Stomach (tissue), 19 donors: ENCODE data around the gene SMR3B. TPM values are rescaled to one million over a fixed set of nuclear protein-coding genes. Genes with fewer than 3 reads are reported as not detected.

Experiments
- DNase-seq, 2 donors: peaks; one replicate each; pipeline versions ENCODE4 v3.0.0 to v3.0.0-alpha.2; 2013 to 2019
- H3K27ac ChIP-seq, 5 donors: fragments of 200-600 bp in 4 of 5; sonication (generic) in 4 of 5; one replicate each; pipeline ENCODE4 v1.5.1; 2013 to 2019; ENCODE audit warnings: mild to moderate bottlenecking in 1 of 5, moderate library complexity in 1 of 5
- H3K27me3 ChIP-seq, 3 donors: fragments of 200-600 bp; sonication (generic); one replicate each; pipeline ENCODE4 v1.5.1; 2017 to 2019; ENCODE audit warnings: mixed run types in 1 of 3
- H3K36me3 ChIP-seq, 4 donors: fragments of 200-600 bp; sonication (generic); 1 replicate in 3 of 4; 2 replicates in 1 of 4; pipeline ENCODE4 v1.5.1; 2016 to 2019
- H3K4me1 ChIP-seq, 4 donors: fragments of 200-600 bp; sonication (generic); one replicate each; pipeline ENCODE4 v1.5.1; 2016 to 2019
- H3K4me3 ChIP-seq, 4 donors: fragments of 200-600 bp; sonication (generic) in 3 of 4; one replicate each; pipeline ENCODE4 v1.5.1; 2016 to 2019; ENCODE audit warnings: mild to moderate bottlenecking in 1 of 4
- H3K9me3 ChIP-seq, 4 donors: fragments of 200-600 bp; sonication (generic); one replicate each; pipeline ENCODE4 v1.5.1; 2016 to 2019
- CTCF ChIP-seq, 7 experiments: fragments of 450-650 bp in 4 of 7; fragments of 200-600 bp in 3 of 7; sonication (generic) in 3 of 7; IDR thresholded peaks; one replicate each; pipeline ENCODE4 v1.5.1; 2016 to 2019; ENCODE audit warnings: antibody characterized with exemption in 7 of 7, control low read depth in 2 of 7, mild to moderate bottlenecking in 1 of 7
- EP300 ChIP-seq: sonication (generic); formaldehyde crosslinking; IDR thresholded peaks from one replicate; pipeline ENCODE4 v1.6.1; 2017; ENCODE audit warnings: antibody characterized with exemption
- POLR2A ChIP-seq, 4 donors: fragments of 450-650 bp; IDR thresholded peaks; one replicate each; pipeline ENCODE4 v1.6.1; 2016; ENCODE audit warnings: antibody characterized with exemption in 4 of 4, control low read depth in 2 of 4, mild to moderate bottlenecking in 1 of 4, moderate library complexity in 1 of 4
- POLR2AphosphoS5 ChIP-seq, 3 donors: sonication (generic); formaldehyde crosslinking; IDR thresholded peaks; one replicate each; pipeline ENCODE4 v1.6.1; 2016; ENCODE audit warnings: antibody characterized with exemption in 3 of 3
- WGBS, 5 donors: extraction: QIAGEN DNeasy Blood & Tissue Kit in 3 of 5; methylation state at CpG; one replicate each; pipeline versions ENCODE4 v1.1.5 to v1.1.7; 2013 to 2018; 5-methylcytosine and 5-hydroxymethylcytosine counted together
- intact Hi-C: fragments of 100-400 bp; cut with DNase I; formaldehyde crosslinking; loops from one replicate; pipeline ENCODE4 v1.15.1; 2023; ENCODE audit warnings: low total_unique reads
- long read RNA-seq, 10 donors: transcript quantifications; one replicate each; lab custom pipeline, GENCODE V29; 2026
- polyA plus RNA-seq, 3 donors: library from polyadenylated mRNA; stranded (reverse); fragments of 200-250 nt; gene quantifications; one replicate each; pipeline ENCODE4 v1.2.3, GENCODE V29; 2013
- total RNA-seq, 5 donors: library from RNA; depleted of rRNA; stranded (reverse); fragments of >200 nt; gene quantifications; one replicate each; pipeline versions ENCODE4 v1.1.0 to v1.2.3, GENCODE V29; 2014 to 2016
- donor health status: healthy with polysubstance abuse.
- donor health status: Bipolar disorder and iron deficiency.
- donor health status: healthy.

SMR3B gene
- total RNA-seq (not detected), polyA plus RNA-seq (not detected)
- long read RNA-seq, donor 1, result 0 reads
- long read RNA-seq, donor 2, result 0 reads
- long read RNA-seq, donor 3, result 0 reads
- long read RNA-seq, donor 4, result 0 reads
- long read RNA-seq, donor 5, result 0 reads
- long read RNA-seq, donor 6, result 0 reads
- long read RNA-seq, donor 7, result 0 reads
- long read RNA-seq, donor 8, result 0 reads
- long read RNA-seq, donor 9, result 0 reads
- long read RNA-seq, donor 10, result 0 reads

GRCh38 chr4:70382691-70383181, at the start of gene SMR3B:
Gene SMR3B (plus strand): TSS chr4:70383131. CDS start chr4:70384511, 1,380 bp downstream.
- no peak for TF ChIP-seq POLR2A (IDR thresholded peaks at IDR 0.05)
- TF ChIP-seq CTCF (IDR thresholded peaks at IDR 0.05), result no peak
- TF ChIP-seq EP300, result no peak
- TF ChIP-seq POLR2AphosphoS5 (IDR thresholded peaks at IDR 0.05), result no peak
- H3K4me3 ChIP-seq, result no peak within 1 kb of the TSS
- intact Hi-C loops, result no loop called here
- DNase-seq, result no peak
- WGBS, 5 donors, result 72 to 80% (median 76%) methylated on average over 5 of the region's 5 CpGs
- H3K4me1 ChIP-seq, result no peaks in the 10 kb centered on the region
- H3K9me3 ChIP-seq, result no peaks in the 10 kb centered on the region
- H3K27ac ChIP-seq, result no peak within 1 kb of the TSS
- H3K27me3 ChIP-seq, result no peaks in the 10 kb centered on the region
- no peaks in the 10 kb centered on the region for H3K36me3 ChIP-seq

- H3K9me3 ChIP-seq, result no peaks in the 10 kb centered on the region
- DNase-seq, result no peak
- no peaks in the 10 kb centered on the region for H3K4me1 ChIP-seq
- H3K27me3 ChIP-seq, result no peaks in the 10 kb centered on the region
- 94 to 96% (median 95%) methylated on average over 3 of the region's 3 CpGs for WGBS, 5 donors
- no peak within 1 kb of the TSS for H3K27ac ChIP-seq
- TF ChIP-seq POLR2AphosphoS5 (IDR thresholded peaks at IDR 0.05) (no peak), CTCF (IDR thresholded peaks at IDR 0.05) (no peak), POLR2A (IDR thresholded peaks at IDR 0.05) (no peak), EP300 (no peak)
- H3K36me3 ChIP-seq, result no peaks in the 10 kb centered on the region
- H3K4me3 ChIP-seq, result no peak within 1 kb of the TSS
- intact Hi-C loops, result no loop called here
These were observed 48.2 kb upstream of the SMR3B start, which contains the start of gene CABS1 for GRCh38 chr4:70334681-70335080. Gene CABS1 (plus strand): TSS chr4:70334981. CDS start chr4:70335040, 59 bp downstream.

- Histone ChIP-seq H3K9me3 (no peaks in the 10 kb centered on the region), H3K27me3 (no peaks in the 10 kb centered on the region), H3K27ac (no peak overlapping the region), H3K36me3 (no peaks in the 10 kb centered on the region), H3K4me1 (no peaks in the 10 kb centered on the region), H3K4me3 (no peak overlapping the region)
- intact Hi-C loops, result no loop called here
- TF ChIP-seq EP300 (no peak), CTCF (IDR thresholded peaks at IDR 0.05) (no peak), POLR2AphosphoS5 (IDR thresholded peaks at IDR 0.05) (no peak), POLR2A (IDR thresholded peaks at IDR 0.05) (no peak)
- DNase-seq, result no peak
- 85 to 93% (median 88%) methylated on average over 5 of the region's 5 CpGs for WGBS, 5 donors
These were observed 46.9 kb upstream of the SMR3B start for GRCh38 chr4:70336043-70336442.

- no peaks in the 10 kb centered on the region for H3K9me3 ChIP-seq
- H3K4me3 ChIP-seq, result no peak overlapping the region
- intact Hi-C loops, result no loop called here
- no peak overlapping the region for H3K27ac ChIP-seq
- DNase-seq, result no peak
- no peaks in the 10 kb centered on the region for H3K4me1 ChIP-seq
- WGBS, 5 donors, result 52 to 73% (median 65%) methylated on average over 1 of the region's 1 CpG
- H3K27me3 ChIP-seq, result no peaks in the 10 kb centered on the region
- no peak for TF ChIP-seq POLR2AphosphoS5 (IDR thresholded peaks at IDR 0.05)
- TF ChIP-seq CTCF (IDR thresholded peaks at IDR 0.05), result no peak
- no peak for TF ChIP-seq EP300
- no peaks in the 10 kb centered on the region for H3K36me3 ChIP-seq
These were observed 45.0 kb upstream of the SMR3B start for GRCh38 chr4:70337886-70338420.
